HuH-7.5 (cell line): ENCODE results near the gene NPFFR2.
"Not testable (repeated sequence)": the region's sequence is repeated elsewhere in the genome, so short reads cannot be mapped to it uniquely, and the experiment has no call there.

Experiments
- DNase-seq: peaks from one replicate; pipeline ENCODE4 v3.0.0; 2011; ENCODE audit warnings: low spot score

Gene NPFFR2

GRCh38 chr4:72112514-72113156 is 80.8 kb downstream of the NPFFR2 start:
- no peak for DNase-seq

GRCh38 chr4:72118017-72118416 is 86.2 kb downstream of the NPFFR2 start:
- no peak for DNase-seq

- DNase-seq, result no peak
Observed at GRCh38 chr4:72119946-72120345, 88.1 kb downstream of the NPFFR2 start.

- DNase-seq, result no peak
Observed at GRCh38 chr4:72128741-72129140, 96.9 kb downstream of the NPFFR2 start.

GRCh38 chr4:72136429-72136828 is 104.6 kb downstream of the NPFFR2 start:
- no peak for DNase-seq

GRCh38 chr4:72139997-72140396 is 108.2 kb downstream of the NPFFR2 start:
- DNase-seq, result not testable (repeated sequence)

- DNase-seq, result no peak
Observed at GRCh38 chr4:72144241-72144640, 112.4 kb downstream of the NPFFR2 start.

GRCh38 chr4:72152731-72153130 is 120.9 kb downstream of the NPFFR2 start:
- no peak for DNase-seq

GRCh38 chr4:72153634-72154033 is 121.8 kb downstream of the NPFFR2 start:
- DNase-seq, result not testable (repeated sequence)

GRCh38 chr4:72169285-72169684 is 137.5 kb downstream of the NPFFR2 start:
- DNase-seq, result not testable (repeated sequence)

GRCh38 chr4:72169861-72170260 is 138.1 kb downstream of the NPFFR2 start:
- no peak for DNase-seq

- no peak for DNase-seq
Observed at GRCh38 chr4:72171761-72172160, 140.0 kb downstream of the NPFFR2 start.

GRCh38 chr4:72179342-72179741 is 147.5 kb downstream of the NPFFR2 start:
- DNase-seq, result no peak

GRCh38 chr4:72186714-72187113 is 154.9 kb downstream of the NPFFR2 start:
- DNase-seq, result no peak

- DNase-seq, result no peak
Observed at GRCh38 chr4:72194046-72194445, 162.2 kb downstream of the NPFFR2 start.

GRCh38 chr4:72194453-72194852 is 162.7 kb downstream of the NPFFR2 start:
- no peak for DNase-seq
